Liver (tissue), 9 donors: ENCODE results near the gene EIF2S3. TPM values are rescaled to one million over a fixed set of nuclear protein-coding genes. Genes with fewer than 3 reads are reported as not detected.

Source experiments
- DNase-seq: peaks from one replicate; pipeline ENCODE4 v3.0.0-alpha.2; 2017; ENCODE audit warnings: low spot score
- H3K27ac ChIP-seq, 2 donors: one replicate each; pipeline ENCODE4 v1.7.0; 2013; ENCODE audit warnings: inconsistent platforms in 2 of 2, low read length in 2 of 2, control low read depth in 1 of 2, low read depth in 1 of 2, mild to moderate bottlenecking in 1 of 2
- H3K27me3 ChIP-seq, 4 donors: one replicate each; pipeline versions ENCODE4 v1.6.1 to v1.7.0; 2013; ENCODE audit warnings: low read length in 3 of 4, inconsistent platforms in 1 of 4, mild to moderate bottlenecking in 1 of 4, moderate library complexity in 1 of 4; ENCODE audit not compliant: control insufficient read depth in 4 of 4, insufficient read depth in 4 of 4
- H3K36me3 ChIP-seq, 4 donors: one replicate each; pipeline versions ENCODE4 v1.6.1 to v1.7.0; 2013; ENCODE audit warnings: low read length in 3 of 4, mild to moderate bottlenecking in 3 of 4, low read depth in 1 of 4, moderate library complexity in 1 of 4; ENCODE audit not compliant: control insufficient read depth in 4 of 4, insufficient read depth in 3 of 4
- H3K4me1 ChIP-seq, 4 donors: one replicate each; pipeline versions ENCODE4 v1.6.1 to v1.7.0; 2013; ENCODE audit warnings: low read length in 3 of 4, mild to moderate bottlenecking in 3 of 4, moderate library complexity in 1 of 4; ENCODE audit not compliant: control insufficient read depth in 4 of 4, insufficient read depth in 4 of 4
- H3K4me3 ChIP-seq, 3 donors: one replicate each; pipeline versions ENCODE4 v1.6.1 to v1.7.0; 2013; ENCODE audit warnings: low read length in 3 of 3, control low read depth in 1 of 3, low read depth in 1 of 3, mild to moderate bottlenecking in 1 of 3
- H3K9ac ChIP-seq, 2 donors: one replicate each; pipeline ENCODE4 v1.7.0; 2013; ENCODE audit warnings: low read length in 2 of 2, mild to moderate bottlenecking in 2 of 2, moderate library complexity in 2 of 2, control low read depth in 1 of 2, low read depth in 1 of 2
- H3K9me3 ChIP-seq, 4 donors: one replicate each; pipeline versions ENCODE4 v1.6.1 to v1.7.0; 2013; ENCODE audit warnings: low read length in 3 of 4; ENCODE audit not compliant: control insufficient read depth in 4 of 4
- EGR1 ChIP-seq, 2 donors: IDR thresholded peaks; 2 replicates each; pipeline ENCODE4 v1.6.1; 2016 to 2018; ENCODE audit warnings: antibody characterized with exemption in 2 of 2, low read depth in 2 of 2
- FOXA1 ChIP-seq: IDR thresholded peaks from 2 replicates; pipeline ENCODE4 v1.6.1; 2016; ENCODE audit warnings: antibody characterized with exemption
- FOXA2 ChIP-seq: IDR thresholded peaks from 2 replicates; pipeline ENCODE4 v1.6.1; 2016; ENCODE audit warnings: antibody characterized with exemption
- GABPA ChIP-seq, 2 donors: IDR thresholded peaks in 1 of 2; conservative IDR thresholded peaks in 1 of 2; 2 replicates each; pipeline ENCODE4 v1.6.1; 2016; ENCODE audit warnings: antibody characterized with exemption in 2 of 2, mild to moderate bottlenecking in 1 of 2, moderate library complexity in 1 of 2
- HNF4A ChIP-seq, 2 donors: conservative IDR thresholded peaks; 2 replicates each; pipeline ENCODE4 v1.6.1; 2016; ENCODE audit warnings: antibody characterized with exemption in 2 of 2, mild to moderate bottlenecking in 2 of 2
- HNF4G ChIP-seq: IDR thresholded peaks from 2 replicates; pipeline ENCODE4 v1.6.1; 2016; ENCODE audit warnings: antibody characterized with exemption
- JUND ChIP-seq, 2 donors: IDR thresholded peaks; 2 replicates each; pipeline ENCODE4 v1.6.1; 2016; ENCODE audit warnings: antibody characterized with exemption in 2 of 2
- NR2F2 ChIP-seq: IDR thresholded peaks from 2 replicates; pipeline ENCODE4 v1.6.1; 2016; ENCODE audit warnings: antibody characterized with exemption
- RAD21 ChIP-seq, 2 donors: IDR thresholded peaks; 2 replicates each; pipeline ENCODE4 v1.6.1; 2016; ENCODE audit warnings: antibody characterized with exemption in 2 of 2, mild to moderate bottlenecking in 2 of 2
- RXRA ChIP-seq, 2 donors: IDR thresholded peaks; 2 replicates each; pipeline ENCODE4 v1.6.1; 2017 to 2018; ENCODE audit warnings: antibody characterized with exemption in 2 of 2, mild to moderate bottlenecking in 1 of 2
- SP1 ChIP-seq: IDR thresholded peaks from 2 replicates; pipeline ENCODE4 v1.6.1; 2018; ENCODE audit warnings: antibody characterized with exemption, mild to moderate bottlenecking
- YY1 ChIP-seq: IDR thresholded peaks from 2 replicates; pipeline ENCODE4 v1.6.1; 2016; ENCODE audit warnings: antibody characterized with exemption, mild to moderate bottlenecking
- WGBS: extraction: QIAGEN DNeasy Blood & Tissue Kit; methylation state at CpG from one replicate; pipeline ENCODE4 v1.1.7; 2013; 5-methylcytosine and 5-hydroxymethylcytosine counted together
- polyA plus RNA-seq, 2 donors: library from polyadenylated mRNA; stranded (reverse) in 1 of 2; unstranded in 1 of 2; fragments of 200-250 nt in 1 of 2; fragments of >200 nt in 1 of 2; fragmentation: Nextera tagmentation in 1 of 2; extraction: Ambion mirVana in 1 of 2; gene quantifications; one replicate each; pipeline versions ENCODE4 v1.2.1 to v1.2.3, GENCODE V29; 2013 to 2015
- total RNA-seq, 2 donors: library from RNA; depleted of rRNA; stranded (reverse); fragments of >200 nt; gene quantifications; one replicate each; pipeline ENCODE4 v1.2.3, GENCODE V29; 2014
- TF ChIP-seq, protein P1 (sequence below): fragments of 150-350 bp; IDR thresholded peaks from 2 replicates; pipeline ENCODE4 v1.5.1; 2017; ENCODE audit warnings: improper control_type of control experiment, low read depth, low read length; ENCODE audit not compliant: missing input control
- TF ChIP-seq, protein P2 (sequence below): IDR thresholded peaks from 2 replicates; pipeline ENCODE4 v1.6.1; 2016; ENCODE audit warnings: antibody characterized with exemption
- TF ChIP-seq, protein P3 (sequence below): IDR thresholded peaks from 2 replicates; pipeline ENCODE4 v1.6.1; 2016; ENCODE audit warnings: antibody characterized with exemption
- TF ChIP-seq, protein P4 (sequence below): IDR thresholded peaks from 2 replicates; pipeline ENCODE4 v1.6.1; 2016; ENCODE audit warnings: antibody characterized with exemption, mild to moderate bottlenecking
- donor health status: healthy.
- donor health status: healthy.
- donor health status: healthy.
- donor health status: healthy.
- donor health status: healthy.

EIF2S3 gene
- total and polyA plus RNA-seq, 4 donors: 24.9 to 98.0 (median 47.4) TPM

DNA sequence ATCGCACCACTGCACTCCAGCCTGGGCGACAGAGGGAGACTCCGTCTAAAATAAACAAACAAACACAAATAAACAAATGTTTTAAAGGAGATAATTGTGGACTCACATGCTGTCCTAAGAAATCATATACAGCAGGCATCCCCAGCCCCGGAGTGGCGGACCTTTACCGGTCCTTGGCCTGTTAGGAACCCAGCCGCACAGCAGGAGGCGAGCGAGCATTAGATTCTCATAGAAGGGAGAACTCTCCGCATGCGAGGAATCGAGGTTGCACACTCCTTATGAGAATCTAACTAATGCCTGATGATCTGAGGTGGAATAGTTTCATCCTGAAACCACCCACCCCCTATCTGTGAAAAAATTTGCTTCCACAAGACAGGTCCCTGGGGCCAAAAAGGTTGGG is 39.0 kb downstream of the EIF2S3 start:
- Histone ChIP-seq H3K36me3 (no peaks in the 10 kb centered on the region), H3K9ac (no peak overlapping the region), H3K27me3 (no peaks in the 10 kb centered on the region), H3K27ac (no peak overlapping the region), H3K4me3 (no peak overlapping the region), H3K4me1 (no peaks in the 10 kb centered on the region), H3K9me3 (no peaks in the 10 kb centered on the region)
- TF ChIP-seq SP1 (no peak), EGR1 (IDR thresholded peaks at IDR 0.05; ENCODE audit: low read depth in 2 of 2) (no peak), HNF4G (no peak), RAD21 (IDR thresholded peaks at IDR 0.05) (no peak), FOXA2 (no peak), RXRA (IDR thresholded peaks at IDR 0.05) (no peak), GABPA (IDR thresholded peaks at IDR 0.05 in 1 of 2, conservative IDR thresholded peaks at IDR 0.05 in 1 of 2) (no peak), HNF4A (conservative IDR thresholded peaks at IDR 0.05) (no peak), JUND (IDR thresholded peaks at IDR 0.05) (no peak), NR2F2 (no peak), YY1 (no peak), FOXA1 (no peak)
- TF ChIP-seq, protein P1, sequence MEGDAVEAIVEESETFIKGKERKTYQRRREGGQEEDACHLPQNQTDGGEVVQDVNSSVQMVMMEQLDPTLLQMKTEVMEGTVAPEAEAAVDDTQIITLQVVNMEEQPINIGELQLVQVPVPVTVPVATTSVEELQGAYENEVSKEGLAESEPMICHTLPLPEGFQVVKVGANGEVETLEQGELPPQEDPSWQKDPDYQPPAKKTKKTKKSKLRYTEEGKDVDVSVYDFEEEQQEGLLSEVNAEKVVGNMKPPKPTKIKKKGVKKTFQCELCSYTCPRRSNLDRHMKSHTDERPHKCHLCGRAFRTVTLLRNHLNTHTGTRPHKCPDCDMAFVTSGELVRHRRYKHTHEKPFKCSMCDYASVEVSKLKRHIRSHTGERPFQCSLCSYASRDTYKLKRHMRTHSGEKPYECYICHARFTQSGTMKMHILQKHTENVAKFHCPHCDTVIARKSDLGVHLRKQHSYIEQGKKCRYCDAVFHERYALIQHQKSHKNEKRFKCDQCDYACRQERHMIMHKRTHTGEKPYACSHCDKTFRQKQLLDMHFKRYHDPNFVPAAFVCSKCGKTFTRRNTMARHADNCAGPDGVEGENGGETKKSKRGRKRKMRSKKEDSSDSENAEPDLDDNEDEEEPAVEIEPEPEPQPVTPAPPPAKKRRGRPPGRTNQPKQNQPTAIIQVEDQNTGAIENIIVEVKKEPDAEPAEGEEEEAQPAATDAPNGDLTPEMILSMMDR: no peak
- TF ChIP-seq, protein P2, sequence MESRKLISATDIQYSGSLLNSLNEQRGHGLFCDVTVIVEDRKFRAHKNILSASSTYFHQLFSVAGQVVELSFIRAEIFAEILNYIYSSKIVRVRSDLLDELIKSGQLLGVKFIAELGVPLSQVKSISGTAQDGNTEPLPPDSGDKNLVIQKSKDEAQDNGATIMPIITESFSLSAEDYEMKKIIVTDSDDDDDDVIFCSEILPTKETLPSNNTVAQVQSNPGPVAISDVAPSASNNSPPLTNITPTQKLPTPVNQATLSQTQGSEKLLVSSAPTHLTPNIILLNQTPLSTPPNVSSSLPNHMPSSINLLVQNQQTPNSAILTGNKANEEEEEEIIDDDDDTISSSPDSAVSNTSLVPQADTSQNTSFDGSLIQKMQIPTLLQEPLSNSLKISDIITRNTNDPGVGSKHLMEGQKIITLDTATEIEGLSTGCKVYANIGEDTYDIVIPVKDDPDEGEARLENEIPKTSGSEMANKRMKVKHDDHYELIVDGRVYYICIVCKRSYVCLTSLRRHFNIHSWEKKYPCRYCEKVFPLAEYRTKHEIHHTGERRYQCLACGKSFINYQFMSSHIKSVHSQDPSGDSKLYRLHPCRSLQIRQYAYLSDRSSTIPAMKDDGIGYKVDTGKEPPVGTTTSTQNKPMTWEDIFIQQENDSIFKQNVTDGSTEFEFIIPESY: no peak
- TF ChIP-seq, protein P3, sequence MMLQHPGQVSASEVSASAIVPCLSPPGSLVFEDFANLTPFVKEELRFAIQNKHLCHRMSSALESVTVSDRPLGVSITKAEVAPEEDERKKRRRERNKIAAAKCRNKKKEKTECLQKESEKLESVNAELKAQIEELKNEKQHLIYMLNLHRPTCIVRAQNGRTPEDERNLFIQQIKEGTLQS: no peak
- no peak for DNase-seq
- WGBS: no CpG with 5 or more reads among the region's 12 CpGs

GRCh38 chrX:24097741-24098260 is 43.0 kb downstream of the EIF2S3 start:
- TF ChIP-seq FOXA1 (no peak), SP1 (no peak), HNF4A (conservative IDR thresholded peaks at IDR 0.05) (no peak), RAD21 (IDR thresholded peaks at IDR 0.05) (no peak)
- TF ChIP-seq, protein P4, sequence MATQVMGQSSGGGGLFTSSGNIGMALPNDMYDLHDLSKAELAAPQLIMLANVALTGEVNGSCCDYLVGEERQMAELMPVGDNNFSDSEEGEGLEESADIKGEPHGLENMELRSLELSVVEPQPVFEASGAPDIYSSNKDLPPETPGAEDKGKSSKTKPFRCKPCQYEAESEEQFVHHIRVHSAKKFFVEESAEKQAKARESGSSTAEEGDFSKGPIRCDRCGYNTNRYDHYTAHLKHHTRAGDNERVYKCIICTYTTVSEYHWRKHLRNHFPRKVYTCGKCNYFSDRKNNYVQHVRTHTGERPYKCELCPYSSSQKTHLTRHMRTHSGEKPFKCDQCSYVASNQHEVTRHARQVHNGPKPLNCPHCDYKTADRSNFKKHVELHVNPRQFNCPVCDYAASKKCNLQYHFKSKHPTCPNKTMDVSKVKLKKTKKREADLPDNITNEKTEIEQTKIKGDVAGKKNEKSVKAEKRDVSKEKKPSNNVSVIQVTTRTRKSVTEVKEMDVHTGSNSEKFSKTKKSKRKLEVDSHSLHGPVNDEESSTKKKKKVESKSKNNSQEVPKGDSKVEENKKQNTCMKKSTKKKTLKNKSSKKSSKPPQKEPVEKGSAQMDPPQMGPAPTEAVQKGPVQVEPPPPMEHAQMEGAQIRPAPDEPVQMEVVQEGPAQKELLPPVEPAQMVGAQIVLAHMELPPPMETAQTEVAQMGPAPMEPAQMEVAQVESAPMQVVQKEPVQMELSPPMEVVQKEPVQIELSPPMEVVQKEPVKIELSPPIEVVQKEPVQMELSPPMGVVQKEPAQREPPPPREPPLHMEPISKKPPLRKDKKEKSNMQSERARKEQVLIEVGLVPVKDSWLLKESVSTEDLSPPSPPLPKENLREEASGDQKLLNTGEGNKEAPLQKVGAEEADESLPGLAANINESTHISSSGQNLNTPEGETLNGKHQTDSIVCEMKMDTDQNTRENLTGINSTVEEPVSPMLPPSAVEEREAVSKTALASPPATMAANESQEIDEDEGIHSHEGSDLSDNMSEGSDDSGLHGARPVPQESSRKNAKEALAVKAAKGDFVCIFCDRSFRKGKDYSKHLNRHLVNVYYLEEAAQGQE: no peak
- TF ChIP-seq, protein P1: no peak
- TF ChIP-seq, protein P3: no peak
- DNase-seq: no peak
- no CpG with 5 or more reads among the region's 1 CpG for WGBS
- no peak overlapping the region for H3K27ac ChIP-seq
- no peaks in the 10 kb centered on the region for H3K4me1 ChIP-seq
- no peaks in the 10 kb centered on the region for H3K36me3 ChIP-seq
- no peaks in the 10 kb centered on the region for H3K9me3 ChIP-seq
- no peak overlapping the region for H3K9ac ChIP-seq
- no peak overlapping the region for H3K4me3 ChIP-seq
- peaks cover 0 to 2% (median 0%) of the 10 kb centered on the region in 4 donors for H3K27me3 ChIP-seq
